GM12891 (cell line): ENCODE data around the gene MCTP2.
"Not testable (repeated sequence)": the region's sequence is repeated elsewhere in the genome, so short reads cannot be mapped to it uniquely, and the experiment has no call there.

Experiments
- DNase-seq: peaks from one replicate; pipeline ENCODE4 v3.0.0; 2011; ENCODE audit warnings: low spot score; ENCODE audit not compliant: insufficient read length
- FAIRE-seq: peaks from 2 replicates; lab custom pipeline; 2011; peaks lifted over from hg19 to GRCh38; lab: Jason Lieb, UNC
- PAX5 ChIP-seq: IDR thresholded peaks from 2 replicates; pipeline ENCODE4 v1.6.1; 2011; ENCODE audit warnings: low read length, moderate library complexity, mild to moderate bottlenecking; ENCODE audit not compliant: insufficient read depth, severe bottlenecking
- POLR2A ChIP-seq: IDR thresholded peaks from 2 replicates; pipeline ENCODE4 v1.6.1; 2011; ENCODE audit warnings: low read depth, low read length, control low read depth
- POLR2AphosphoS5 ChIP-seq: IDR thresholded peaks from 2 replicates; pipeline ENCODE4 v1.6.1; 2011; ENCODE audit warnings: low read depth, low read length, control low read depth
- POU2F2 ChIP-seq: IDR thresholded peaks from 2 replicates; pipeline ENCODE4 v1.6.1; 2011; ENCODE audit warnings: low read depth, mild to moderate bottlenecking, control low read depth, low read length, moderate library complexity
- SPI1 ChIP-seq: IDR thresholded peaks from 2 replicates; pipeline ENCODE4 v1.6.1; 2011; ENCODE audit warnings: low read depth, low read length, control low read depth
- TAF1 ChIP-seq: IDR thresholded peaks from 2 replicates; pipeline ENCODE4 v1.6.1; 2011; ENCODE audit warnings: low read depth, low read length, control low read depth

MCTP2 gene

GRCh38 chr15:94480289-94480834 is 249.0 kb downstream of the MCTP2 start:
- no peak for TF ChIP-seq PAX5
- no peak for TF ChIP-seq POLR2A
- TF ChIP-seq POU2F2: no peak
- TF ChIP-seq TAF1: no peak
- no peak for TF ChIP-seq POLR2AphosphoS5
- no peak for TF ChIP-seq SPI1
- FAIRE-seq (no peak), DNase-seq (no peak)

GRCh38 chr15:94485148-94485719 is 253.9 kb downstream of the MCTP2 start:
- DNase-seq (no peak), FAIRE-seq (no peak)
- TF ChIP-seq POLR2A: no peak
- TF ChIP-seq POLR2AphosphoS5: no peak
- no peak for TF ChIP-seq TAF1
- no peak for TF ChIP-seq SPI1
- no peak for TF ChIP-seq POU2F2
- no peak for TF ChIP-seq PAX5

GRCh38 chr15:94487635-94488034 is 256.3 kb downstream of the MCTP2 start:
- DNase-seq: no peak
- FAIRE-seq: no peak
- TF ChIP-seq SPI1 (no peak), POLR2A (no peak), POLR2AphosphoS5 (no peak), TAF1 (no peak), PAX5 (no peak), POU2F2 (no peak)

GRCh38 chr15:94493176-94493575 is 261.8 kb downstream of the MCTP2 start:
- DNase-seq: no peak

GRCh38 chr15:94493586-94493985 is 262.2 kb downstream of the MCTP2 start:
- not testable (repeated sequence) for FAIRE-seq, DNase-seq

More at GRCh38 chr15:94493176-94493575, 261.8 kb downstream of the MCTP2 start:
- TF ChIP-seq PAX5 (no peak), TAF1 (no peak), SPI1 (no peak), POU2F2 (no peak), POLR2AphosphoS5 (no peak), POLR2A (no peak)
- no peak for FAIRE-seq

GRCh38 chr15:94494732-94495131 is 263.4 kb downstream of the MCTP2 start:
- FAIRE-seq: no peak

GRCh38 chr15:94503293-94503692 is 271.9 kb downstream of the MCTP2 start:
- TF ChIP-seq SPI1 (no peak), TAF1 (no peak), POU2F2 (no peak), PAX5 (no peak), POLR2A (no peak), POLR2AphosphoS5 (no peak)
- FAIRE-seq: no peak
- no peak for DNase-seq

More at GRCh38 chr15:94494732-94495131, 263.4 kb downstream of the MCTP2 start:
- TF ChIP-seq POLR2AphosphoS5 (no peak), PAX5 (no peak), TAF1 (no peak), POU2F2 (no peak), SPI1 (no peak), POLR2A (no peak)
- DNase-seq: no peak

- no peak for TF ChIP-seq POLR2A
- no peak for TF ChIP-seq POU2F2
- no peak for TF ChIP-seq POLR2AphosphoS5
- TF ChIP-seq TAF1: no peak
- TF ChIP-seq PAX5: no peak
- TF ChIP-seq SPI1: no peak
- FAIRE-seq (no peak), DNase-seq (no peak)
Measured at GRCh38 chr15:94509259-94509658, 277.9 kb downstream of the MCTP2 start.

GRCh38 chr15:94522125-94522524 is 290.8 kb downstream of the MCTP2 start:
- TF ChIP-seq PAX5 (no peak), POU2F2 (no peak), SPI1 (no peak), POLR2A (no peak), POLR2AphosphoS5 (no peak), TAF1 (no peak)
- no peak for FAIRE-seq
- no peak for DNase-seq
